Measurements from ENCODE around the gene TRAF3.

Gene TRAF3

GRCh38 chr14:102941419-102942011 lies 164.3 kb downstream of the TRAF3 start:
- no peak for TF ChIP-seq CTCF (IDR thresholded peaks at IDR 0.05; ENCODE audit: low read depth, low read length, missing control alignments)
- in situ Hi-C loops (cut with HindIII; ENCODE audit: low pct_ligation_motif_present, low sequenced_read_pairs), result no loop called here
- peaks cover 90% of the 10 kb centered on the region for H3K36me3 ChIP-seq (replicated peaks)
- no peak overlapping the region for H3K27ac ChIP-seq
- no peak for DNase-seq
- H3K4me3 ChIP-seq (ENCODE audit: low read depth, low read length), result no peak overlapping the region
- no peaks in the 10 kb centered on the region for H3K27me3 ChIP-seq (replicated peaks)

- no peak overlapping the region for H3K4me3 ChIP-seq (ENCODE audit: low read depth, low read length)
- DNase-seq, result no peak
- in situ Hi-C loops (cut with HindIII; ENCODE audit: low pct_ligation_motif_present, low sequenced_read_pairs), result no loop called here
- H3K36me3 ChIP-seq (replicated peaks), result peaks cover 91% of the 10 kb centered on the region
- H3K27me3 ChIP-seq (replicated peaks), result no peaks in the 10 kb centered on the region
- TF ChIP-seq CTCF (IDR thresholded peaks at IDR 0.05; ENCODE audit: low read depth, low read length, missing control alignments), result no peak
- H3K27ac ChIP-seq, result no peak overlapping the region
These were observed 164.8 kb downstream of the TRAF3 start for GRCh38 chr14:102942069-102942468.

GRCh38 chr14:102943454-102943853 lies 166.2 kb downstream of the TRAF3 start:
- peaks cover 90% of the 10 kb centered on the region for H3K36me3 ChIP-seq (replicated peaks)
- in situ Hi-C loops (cut with HindIII; ENCODE audit: low pct_ligation_motif_present, low sequenced_read_pairs), result no loop called here

GRCh38 chr14:102943979-102944378 lies 166.7 kb downstream of the TRAF3 start:
- no peak overlapping the region for H3K27ac ChIP-seq
- peaks cover 91% of the 10 kb centered on the region for H3K36me3 ChIP-seq (replicated peaks)
- TF ChIP-seq CTCF (IDR thresholded peaks at IDR 0.05; ENCODE audit: low read depth, low read length, missing control alignments), result no peak
- in situ Hi-C loops (cut with HindIII; ENCODE audit: low pct_ligation_motif_present, low sequenced_read_pairs), result no loop called here
- no peak for DNase-seq
- H3K4me3 ChIP-seq (ENCODE audit: low read depth, low read length), result no peak overlapping the region
- no peaks in the 10 kb centered on the region for H3K27me3 ChIP-seq (replicated peaks)

More at GRCh38 chr14:102943454-102943853, 166.2 kb downstream of the TRAF3 start:
- DNase-seq, result no peak
- no peaks in the 10 kb centered on the region for H3K27me3 ChIP-seq (replicated peaks)
- no peak for TF ChIP-seq CTCF (IDR thresholded peaks at IDR 0.05; ENCODE audit: low read depth, low read length, missing control alignments)
- H3K27ac ChIP-seq, result no peak overlapping the region
- H3K4me3 ChIP-seq (ENCODE audit: low read depth, low read length), result no peak overlapping the region

- H3K27ac ChIP-seq, result no peak overlapping the region
- in situ Hi-C loops (cut with HindIII; ENCODE audit: low pct_ligation_motif_present, low sequenced_read_pairs), result no loop called here
- no peak for TF ChIP-seq CTCF (IDR thresholded peaks at IDR 0.05; ENCODE audit: low read depth, low read length, missing control alignments)
- no peaks in the 10 kb centered on the region for H3K27me3 ChIP-seq (replicated peaks)
- DNase-seq, result no peak
- no peak overlapping the region for H3K4me3 ChIP-seq (ENCODE audit: low read depth, low read length)
- peaks cover 91% of the 10 kb centered on the region for H3K36me3 ChIP-seq (replicated peaks)
These were observed 167.4 kb downstream of the TRAF3 start for GRCh38 chr14:102944448-102945330.
